Measurements from ENCODE around the gene BTBD16.

The BTBD16 gene

DNA sequence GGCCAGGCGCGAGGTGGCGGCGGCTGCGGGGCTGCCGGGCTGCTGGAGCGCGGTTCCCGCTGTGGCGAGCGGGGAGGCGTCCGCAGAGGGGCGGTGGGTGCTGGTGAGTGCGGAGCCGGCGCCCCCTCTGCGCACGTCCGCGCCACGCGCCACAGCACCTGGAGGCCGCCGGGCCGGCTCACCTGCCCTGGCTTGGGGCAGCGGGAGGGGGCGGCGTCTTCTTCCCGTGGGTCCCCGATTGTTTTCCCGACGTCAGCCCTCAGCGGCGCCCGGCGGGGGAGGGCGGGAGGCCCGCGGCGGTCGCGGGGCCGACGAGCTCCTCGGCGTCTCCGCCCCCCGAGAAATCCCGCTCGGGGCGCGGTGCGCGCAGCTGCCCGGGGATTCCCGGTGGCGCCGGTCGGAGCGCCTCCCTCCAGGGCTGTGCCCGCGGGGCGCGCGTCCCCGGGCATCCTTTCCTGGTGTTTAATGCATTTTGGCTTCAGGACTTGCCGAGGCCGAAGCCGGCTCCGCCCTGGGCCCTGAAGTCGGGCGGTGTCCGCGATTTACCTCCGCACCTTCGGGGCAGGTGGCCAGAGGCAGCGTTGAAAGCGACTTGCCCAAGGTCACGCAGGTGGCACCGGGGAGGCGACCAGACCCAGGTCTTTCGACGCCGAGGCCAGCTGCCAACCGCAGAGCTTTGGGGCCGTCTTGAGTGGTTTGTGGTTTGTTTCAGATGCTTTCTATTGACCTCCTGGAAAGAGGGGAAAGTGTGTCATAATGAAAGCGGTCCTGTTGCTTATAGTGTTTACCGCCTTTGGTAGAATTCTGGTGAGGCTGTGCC, 104.0 kb downstream of the BTBD16 start:
- no peak for TF ChIP-seq GATA3 (IDR thresholded peaks at IDR 0.05; ENCODE audit: low read depth, low read length)
- TF ChIP-seq GATA2 (IDR thresholded peaks at IDR 0.05; ENCODE audit: low read depth, low read length) = no peak; the same call in 1 of the 2 replicates

DNA sequence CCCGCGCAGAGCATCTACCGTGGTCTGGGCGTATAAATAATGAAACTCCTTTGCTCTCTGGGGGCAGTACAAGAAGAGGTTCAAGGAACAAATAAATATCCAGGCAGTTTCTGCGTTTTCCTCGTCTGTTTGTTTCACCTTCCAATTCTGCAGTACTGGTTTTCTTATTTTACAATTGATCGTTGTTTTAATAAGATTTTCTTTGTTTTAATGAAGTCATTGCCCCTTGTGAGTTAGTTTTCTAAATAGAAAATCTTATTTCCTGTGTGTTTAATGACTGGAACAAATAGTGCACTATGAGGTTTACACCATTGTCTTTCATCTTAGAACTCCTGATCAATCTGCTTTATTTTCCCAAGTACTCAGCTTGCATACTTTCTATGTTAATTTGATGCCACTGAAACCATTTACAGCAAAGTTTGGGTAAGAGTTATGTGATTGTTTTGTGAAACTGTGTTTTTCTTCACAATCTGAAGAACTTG, 104.6 kb downstream of the BTBD16 start:
- TF ChIP-seq GATA3 (IDR thresholded peaks at IDR 0.05; ENCODE audit: low read depth, low read length) = no peak

DNA sequence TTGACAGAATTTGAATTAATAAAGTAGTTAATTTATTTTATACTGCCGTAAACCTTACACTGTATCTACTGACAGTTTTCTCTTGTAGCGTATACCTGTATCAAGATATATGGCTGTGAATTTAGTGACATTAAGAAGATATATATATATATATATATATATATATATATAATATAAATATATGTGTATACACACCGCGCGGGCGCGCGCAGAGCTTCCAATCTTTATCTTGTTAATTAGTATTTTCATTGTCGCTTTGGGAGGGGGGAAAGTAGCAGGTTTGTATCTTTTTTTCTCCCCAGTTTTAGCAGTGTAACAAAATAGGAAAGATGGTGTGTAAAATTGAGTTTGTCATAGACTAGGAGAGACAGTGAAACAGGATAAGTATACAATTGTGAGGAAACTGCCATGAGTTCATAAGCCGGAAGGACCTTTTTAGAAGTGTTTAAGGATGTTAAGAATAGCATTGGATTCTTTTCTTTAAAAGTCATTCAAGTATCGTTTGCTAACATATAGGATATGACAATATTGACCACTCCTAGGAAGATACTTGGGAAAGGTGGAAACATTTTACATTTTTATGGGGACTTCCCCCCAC, 105.4 kb downstream of the BTBD16 start:
- TF ChIP-seq GATA3 (IDR thresholded peaks at IDR 0.05; ENCODE audit: low read depth, low read length) = no peak
- TF ChIP-seq GATA2 (IDR thresholded peaks at IDR 0.05; ENCODE audit: low read depth, low read length) = no peak

DNA sequence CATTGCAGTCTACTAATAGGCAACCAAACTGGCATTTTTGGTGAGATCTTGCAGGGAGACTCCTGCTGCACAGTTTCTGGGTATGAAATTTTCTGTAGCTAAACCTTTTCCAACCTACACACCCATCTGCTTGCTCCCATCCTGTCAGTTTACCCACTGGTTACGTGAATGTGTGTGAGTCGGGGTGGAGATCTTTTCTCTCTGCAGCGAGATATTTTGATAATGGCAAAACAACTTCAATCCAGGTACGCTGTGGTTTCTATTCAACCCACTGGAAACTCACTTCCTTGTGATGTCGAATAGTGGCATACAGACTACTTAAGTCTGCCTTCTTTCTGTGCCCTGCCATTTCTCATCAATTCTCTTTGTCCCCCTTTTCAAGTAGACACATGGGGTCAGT, 107.9 kb downstream of the BTBD16 start:
- TF ChIP-seq GATA3 (IDR thresholded peaks at IDR 0.05; ENCODE audit: low read depth, low read length) = no peak
- no peak for TF ChIP-seq GATA2 (IDR thresholded peaks at IDR 0.05; ENCODE audit: low read depth, low read length)

DNA sequence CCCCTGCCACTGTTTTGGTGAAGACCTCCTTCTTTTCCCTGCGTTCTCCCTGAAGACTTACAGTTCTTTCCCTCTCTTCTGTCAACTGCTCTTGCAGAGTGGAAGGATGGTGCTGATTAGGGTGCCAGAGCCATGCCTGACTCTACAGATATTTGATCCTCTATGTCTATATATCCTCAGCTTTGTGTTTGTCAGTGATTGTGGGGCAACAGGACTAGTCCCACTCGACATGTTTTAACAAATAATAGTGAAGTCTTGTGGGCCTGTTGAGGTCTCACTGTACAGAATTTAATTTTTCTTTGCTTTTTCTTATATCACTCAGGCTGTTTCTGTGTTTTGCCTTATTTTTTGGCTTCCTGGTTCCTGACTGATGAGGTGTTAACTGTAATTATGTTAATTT, 108.4 kb downstream of the BTBD16 start:
- TF ChIP-seq GATA2 (IDR thresholded peaks at IDR 0.05; ENCODE audit: low read depth, low read length) = no peak
- no peak for TF ChIP-seq GATA3 (IDR thresholded peaks at IDR 0.05; ENCODE audit: low read depth, low read length)

DNA sequence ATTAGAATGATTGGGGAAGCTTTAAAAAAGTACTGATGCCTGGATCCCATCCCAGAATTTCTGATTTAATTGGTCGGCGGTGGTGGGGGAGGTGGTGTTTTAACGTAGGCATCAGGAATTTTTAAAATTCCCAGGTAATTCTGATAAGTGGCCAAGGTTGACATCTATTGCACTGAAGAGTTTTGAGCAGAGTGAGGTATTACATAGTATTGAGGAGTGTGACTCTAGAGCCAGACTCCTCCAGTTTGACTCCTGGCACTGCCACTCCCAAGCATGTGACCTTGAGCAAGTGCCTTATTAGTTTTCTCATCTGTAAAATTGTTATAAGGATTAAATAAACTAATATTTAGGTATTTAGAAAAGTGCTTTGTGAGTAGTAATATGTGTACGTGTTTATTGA, 109.6 kb downstream of the BTBD16 start:
- no peak for TF ChIP-seq GATA2 (IDR thresholded peaks at IDR 0.05; ENCODE audit: low read depth, low read length)
- no peak for TF ChIP-seq GATA3 (IDR thresholded peaks at IDR 0.05; ENCODE audit: low read depth, low read length)

DNA sequence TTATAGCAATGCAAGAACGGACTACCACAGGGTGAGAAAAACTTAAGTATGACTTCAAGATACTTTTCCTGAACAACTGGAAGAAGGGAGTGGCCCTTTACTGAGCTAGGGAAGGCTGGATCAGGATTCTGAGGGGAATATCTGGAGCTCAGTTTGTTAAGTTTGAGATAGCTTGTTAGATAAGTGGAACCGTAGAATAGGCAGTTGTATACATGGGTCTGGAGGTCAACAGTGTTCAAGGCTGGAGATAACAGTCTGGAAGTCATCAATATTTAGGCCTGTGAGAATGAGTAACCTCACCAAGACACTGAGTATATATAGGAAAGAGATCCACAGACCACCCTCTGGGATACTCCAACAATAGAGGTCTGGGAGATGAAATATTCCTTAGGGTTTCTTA, 110.6 kb downstream of the BTBD16 start:
- no peak for TF ChIP-seq GATA3 (IDR thresholded peaks at IDR 0.05; ENCODE audit: low read depth, low read length)

DNA sequence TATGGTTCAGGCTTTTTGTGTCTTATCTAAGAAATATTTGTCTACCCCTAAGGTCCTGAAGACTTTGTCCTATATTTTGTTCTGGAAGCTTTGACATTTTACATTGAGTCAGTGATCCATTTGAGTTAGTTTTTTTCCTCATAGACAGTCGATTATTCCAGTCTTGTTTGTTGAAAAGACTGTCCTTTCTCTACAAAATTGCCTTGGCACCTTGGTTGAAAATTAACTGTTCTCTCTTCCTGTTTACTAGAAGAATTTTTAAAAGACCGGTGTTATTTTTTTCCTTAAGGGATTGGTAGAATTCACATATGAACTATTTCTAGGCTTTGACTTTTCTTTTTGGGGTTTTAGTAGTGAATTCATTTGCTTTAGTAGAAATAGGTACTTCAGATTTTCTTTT, 115.4 kb downstream of the BTBD16 start:
- TF ChIP-seq GATA2 (IDR thresholded peaks at IDR 0.05; ENCODE audit: low read depth, low read length) (no peak), GATA3 (IDR thresholded peaks at IDR 0.05; ENCODE audit: low read depth, low read length) (no peak)

DNA sequence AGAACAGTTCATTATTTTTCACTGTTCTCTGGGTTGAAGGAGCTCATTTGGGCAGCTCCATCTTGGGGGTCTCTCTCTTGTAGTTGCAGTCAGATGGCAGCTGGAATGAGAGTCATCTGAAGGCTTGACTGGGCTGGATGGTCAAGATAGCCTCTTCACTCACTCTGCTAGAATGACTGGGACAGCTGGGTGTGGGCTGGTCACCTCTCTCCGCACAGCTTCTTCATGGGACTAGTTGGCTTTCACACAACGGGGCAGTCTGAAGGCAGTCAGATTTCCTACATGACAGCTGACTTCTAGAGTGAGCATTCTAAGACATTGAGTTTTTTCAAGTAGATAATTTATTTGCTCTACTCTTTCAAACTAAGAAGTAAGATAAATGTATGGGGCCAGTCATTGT, 116.5 kb downstream of the BTBD16 start:
- no peak for TF ChIP-seq GATA3 (IDR thresholded peaks at IDR 0.05; ENCODE audit: low read depth, low read length)
- TF ChIP-seq GATA2 (IDR thresholded peaks at IDR 0.05; ENCODE audit: low read depth, low read length) = no peak

Data from SH-SY5Y (cell line).